Ectodermal cell (in vitro differentiated cells): ENCODE results near the gene HEATR3.

ENCODE experiments used
- H3K27ac ChIP-seq: 2 replicates; pipeline ENCODE4 v1.7.0; 2013; ENCODE audit warnings: mild to moderate bottlenecking, low read depth, low read length; ENCODE audit not compliant: insufficient read depth, poor library complexity, severe bottlenecking
- H3K27me3 ChIP-seq: 2 replicates; pipeline ENCODE4 v1.7.0; 2013; ENCODE audit warnings: mild to moderate bottlenecking, low read length; ENCODE audit not compliant: insufficient read depth, control insufficient read depth, poor library complexity, severe bottlenecking
- H3K36me3 ChIP-seq: one replicate; pipeline ENCODE4 v1.7.0; 2013; ENCODE audit warnings: low read length; ENCODE audit not compliant: control insufficient read depth, insufficient read depth
- H3K4me1 ChIP-seq: one replicate; pipeline ENCODE4 v1.7.0; 2013; ENCODE audit warnings: low read length; ENCODE audit not compliant: control insufficient read depth, insufficient read depth
- H3K4me3 ChIP-seq: 2 replicates; pipeline ENCODE4 v1.7.0; 2013; ENCODE audit warnings: low read depth, low read length, control low read depth; ENCODE audit not compliant: insufficient read depth
- H3K9me3 ChIP-seq: 2 replicates; pipeline ENCODE4 v1.7.0; 2013; ENCODE audit warnings: mild to moderate bottlenecking, low read length, moderate library complexity; ENCODE audit not compliant: control insufficient read depth
- WGBS, 2 experiments: methylation state at CpG; one replicate each; pipeline ENCODE4 v1.1.7; 2013; ENCODE audit warnings: missing lambda C conversion rate in 2 of 2; 5-methylcytosine and 5-hydroxymethylcytosine counted together

The HEATR3 gene

GRCh38 chr16:50152351-50152806, 86.6 kb downstream of the HEATR3 start:
- peak overlapping the region; percentile 77 for H3K4me3 ChIP-seq
- WGBS, 2 experiments, result 4% methylated on average over 24 of the region's 24 CpGs
- H3K9me3 ChIP-seq, result no peaks in the 10 kb centered on the region
- H3K4me1 ChIP-seq, result peaks cover 17% of the 10 kb centered on the region
- peak overlapping the region; percentile 91 for H3K27ac ChIP-seq
- peaks cover 12% of the 10 kb centered on the region for H3K27me3 ChIP-seq
- H3K36me3 ChIP-seq, result no peaks in the 10 kb centered on the region

- H3K27me3 ChIP-seq, result peaks cover 12% of the 10 kb centered on the region
- peaks cover 17% of the 10 kb centered on the region for H3K4me1 ChIP-seq
- no peaks in the 10 kb centered on the region for H3K9me3 ChIP-seq
- H3K36me3 ChIP-seq, result no peaks in the 10 kb centered on the region
- H3K27ac ChIP-seq, result peak within 1 kb of the TSS; percentile 91
- H3K4me3 ChIP-seq, result peak within 1 kb of the TSS; percentile 86
- 0% methylated on average over 114 of the region's 114 CpGs for WGBS, 2 experiments
These were observed 87.2 kb downstream of the HEATR3 start, which contains the start of gene TENT4B for GRCh38 chr16:50152807-50153595. TENT4B (plus strand) TSS chr16:50153306; CDS start chr16:50153622, 316 bp downstream.

- Histone ChIP-seq H3K36me3 (no peaks in the 10 kb centered on the region), H3K4me3 (peak overlapping the region; percentile 86), H3K27ac (no peak overlapping the region), H3K9me3 (no peaks in the 10 kb centered on the region), H3K27me3 (peaks cover 12% of the 10 kb centered on the region), H3K4me1 (peaks cover 17% of the 10 kb centered on the region)
- WGBS, 2 experiments, result 0 to 1% methylated on average over 89 of the region's 89 CpGs
These were observed 88.0 kb downstream of the HEATR3 start for GRCh38 chr16:50153596-50154419.

- no peaks in the 10 kb centered on the region for H3K9me3 ChIP-seq
- WGBS, 2 experiments, result 18 to 19% methylated on average over 8 of the region's 10 CpGs
- H3K4me1 ChIP-seq, result peaks cover 17% of the 10 kb centered on the region
- peaks cover 12% of the 10 kb centered on the region for H3K27me3 ChIP-seq
- H3K27ac ChIP-seq, result no peak overlapping the region
- H3K4me3 ChIP-seq, result peak overlapping the region; percentile 86
- H3K36me3 ChIP-seq, result no peaks in the 10 kb centered on the region
These were observed 88.7 kb downstream of the HEATR3 start for GRCh38 chr16:50154420-50154950.

- H3K27me3 ChIP-seq, result peaks cover 12% of the 10 kb centered on the region
- no peak overlapping the region for H3K4me3 ChIP-seq
- H3K4me1 ChIP-seq, result peaks cover 17% of the 10 kb centered on the region
- H3K36me3 ChIP-seq, result no peaks in the 10 kb centered on the region
- 94 to 100% methylated on average over 1 of the region's 1 CpG for WGBS, 2 experiments
- H3K9me3 ChIP-seq, result no peaks in the 10 kb centered on the region
- H3K27ac ChIP-seq, result no peak overlapping the region
These were observed 90.2 kb downstream of the HEATR3 start for GRCh38 chr16:50155925-50156324.
